ENCODE data around the gene TM4SF20. TPM values are rescaled to one million over a fixed set of nuclear protein-coding genes. Genes with fewer than 3 reads are reported as not detected.
A peak's percentile ranks its signal among the peaks of the same experiment; 100 is the strongest.
"Not testable (repeated sequence)": the region's sequence is repeated elsewhere in the genome, so short reads cannot be mapped to it uniquely, and the experiment has no call there.

TM4SF20 gene
- polyA plus RNA-seq, 3 donors, result not detected

- Histone ChIP-seq H3K4me1 (ENCODE audit: control insufficient read depth in 1 of 2, insufficient read depth in 2 of 2, low read length in 2 of 2) (peaks cover 24 to 25% of the 10 kb centered on the region in 2 donors), H3K4me2 (replicated peaks; ENCODE audit: extremely low read depth, low read length, poor library complexity, severe bottlenecking) (no peak overlapping the region), H3K79me2 (ENCODE audit: insufficient read depth, low read length) (no peaks in the 10 kb centered on the region), H2AFZ (ENCODE audit: insufficient read depth, low read depth, low read length, poor library complexity, severe bottlenecking) (no peak overlapping the region), H3K9me3 (replicated peaks in 1 of 2; ENCODE audit: control insufficient read depth in 1 of 2, insufficient read depth in 1 of 2, low read length in 2 of 2) (no peaks in the 10 kb centered on the region), H3K27ac (ENCODE audit: low read depth in 1 of 2, low read length in 2 of 2) (no peak overlapping the region), H3K9ac (ENCODE audit: insufficient read depth, low read length, poor library complexity, severe bottlenecking) (no peak overlapping the region), H3K36me3 (replicated peaks in 1 of 2; ENCODE audit: control insufficient read depth in 1 of 2, insufficient read depth in 2 of 2, low read length in 2 of 2) (no peaks in the 10 kb centered on the region), H3K27me3 (ENCODE audit: control insufficient read depth in 2 of 2, insufficient read depth in 2 of 2, low read length in 2 of 2) (no peaks in the 10 kb centered on the region), H3K4me3 (replicated peaks in 1 of 3; ENCODE audit: low read depth in 2 of 3, low read length in 3 of 3) (no peak overlapping the region), H4K20me1 (ENCODE audit: insufficient read depth, low read length) (no peaks in the 10 kb centered on the region)
- peaks cover 2 to 7% (median 3%) of the 10 kb centered on the region in 3 donors for H3K27me3 Mint-ChIP-seq (ENCODE audit: low read depth in 3 of 3)
- WGBS (ENCODE audit: insufficient coverage), result no CpG with 5 or more reads among the region's 3 CpGs
- DNase-seq, result no peak
- H3K4me3 Mint-ChIP-seq, result no peak overlapping the region
- H3K4me1 Mint-ChIP-seq, result peaks cover 35% of the 10 kb centered on the region
- H3K9me3 Mint-ChIP-seq, result peaks cover 0 to 2% (median 0%) of the 10 kb centered on the region in 7 donors
- no peak for TF ChIP-seq CTCF (IDR thresholded peaks at IDR 0.05)
- intact Hi-C loops (cut with micrococcal nuclease), result no loop called here
- no peak overlapping the region for H3K27ac Mint-ChIP-seq
- H3K36me3 Mint-ChIP-seq, result peaks cover 0 to 2% of the 10 kb centered on the region in 2 donors
Measured at GRCh38 chr2:227389231-227389630, 10.1 kb upstream of the TM4SF20 start.

DNA sequence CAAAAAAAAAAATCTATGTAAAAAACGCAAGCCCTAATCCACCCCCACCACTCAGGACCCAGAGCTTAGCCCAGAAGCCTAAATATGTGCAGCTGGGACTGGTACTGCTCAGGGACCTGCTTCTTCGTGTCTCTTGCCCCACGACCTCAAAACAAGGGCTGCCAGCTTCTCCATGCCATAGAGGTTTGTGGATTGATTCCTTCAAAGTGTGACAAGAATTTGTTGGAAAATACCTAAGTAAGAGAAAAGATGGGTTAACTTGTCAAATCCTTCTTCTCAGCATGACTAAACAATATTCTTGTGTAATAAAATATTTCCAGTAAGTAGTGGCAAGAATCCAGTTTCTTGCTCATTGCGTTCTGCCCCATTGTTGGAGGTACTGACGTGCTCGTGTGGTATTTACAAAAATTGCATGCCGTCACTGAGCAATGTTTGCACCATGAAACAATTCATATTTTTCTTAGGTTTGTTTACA, 9.5 kb upstream of the TM4SF20 start:
- WGBS (ENCODE audit: insufficient coverage), result 100% methylated on average over 2 of the region's 7 CpGs
- Histone ChIP-seq H3K9me3 (replicated peaks in 1 of 2; ENCODE audit: control insufficient read depth in 1 of 2, insufficient read depth in 1 of 2, low read length in 2 of 2) (no peaks in the 10 kb centered on the region), H3K9ac (ENCODE audit: insufficient read depth, low read length, poor library complexity, severe bottlenecking) (no peak overlapping the region), H3K27ac (ENCODE audit: low read depth in 1 of 2, low read length in 2 of 2) (no peak overlapping the region), H3K36me3 (replicated peaks in 1 of 2; ENCODE audit: control insufficient read depth in 1 of 2, insufficient read depth in 2 of 2, low read length in 2 of 2) (no peaks in the 10 kb centered on the region), H4K20me1 (ENCODE audit: insufficient read depth, low read length) (no peaks in the 10 kb centered on the region), H3K4me2 (replicated peaks; ENCODE audit: extremely low read depth, low read length, poor library complexity, severe bottlenecking) (no peak overlapping the region), H3K79me2 (ENCODE audit: insufficient read depth, low read length) (no peaks in the 10 kb centered on the region), H2AFZ (ENCODE audit: insufficient read depth, low read depth, low read length, poor library complexity, severe bottlenecking) (no peak overlapping the region), H3K4me3 (replicated peaks in 1 of 3; ENCODE audit: low read depth in 2 of 3, low read length in 3 of 3) (no peak overlapping the region), H3K4me1 (ENCODE audit: control insufficient read depth in 1 of 2, insufficient read depth in 2 of 2, low read length in 2 of 2) (peaks cover 22 to 23% of the 10 kb centered on the region in 2 donors), H3K27me3 (ENCODE audit: control insufficient read depth in 2 of 2, insufficient read depth in 2 of 2, low read length in 2 of 2) (no peaks in the 10 kb centered on the region)
- peak; percentile 41 to 58 (median 48) for DNase-seq
- TF ChIP-seq CTCF (IDR thresholded peaks at IDR 0.05), result no peak
- intact Hi-C loops (cut with micrococcal nuclease), result no loop called here
- peaks cover 2 to 7% (median 3%) of the 10 kb centered on the region in 3 donors for H3K27me3 Mint-ChIP-seq (ENCODE audit: low read depth in 3 of 3)
- peaks cover 0 to 2% (median 0%) of the 10 kb centered on the region in 7 donors for H3K9me3 Mint-ChIP-seq
- H3K4me3 Mint-ChIP-seq, result no peak overlapping the region
- peak overlapping the region in 6 of 7 donors; percentile 8 to 93 (median 86) for H3K27ac Mint-ChIP-seq
- peaks cover 0 to 2% of the 10 kb centered on the region in 2 donors for H3K36me3 Mint-ChIP-seq
- H3K4me1 Mint-ChIP-seq, result peaks cover 33% of the 10 kb centered on the region

DNA sequence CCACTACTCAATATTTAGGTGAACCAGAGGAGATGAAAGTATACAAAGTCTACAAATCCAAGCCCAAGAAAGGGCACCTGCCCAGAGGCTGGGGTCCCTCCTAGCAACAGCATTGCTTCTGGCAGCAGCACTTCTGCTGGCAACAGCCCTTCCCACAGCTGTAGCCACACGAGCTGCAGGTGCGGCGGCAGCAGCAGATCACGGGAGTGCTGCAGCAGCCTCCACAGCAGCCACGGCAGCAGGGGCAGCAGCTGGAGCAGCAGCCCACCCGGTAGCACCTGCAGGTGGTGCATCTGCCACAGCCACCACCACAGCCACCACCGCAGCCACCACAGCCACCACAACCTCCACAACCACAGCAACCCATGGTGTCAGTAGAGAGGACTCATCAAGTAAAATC, 8.5 kb upstream of the TM4SF20 start, which contains the start of gene SCYGR1:
TSS of gene SCYGR1 (minus strand) at position 367 of the 400 bp plus-strand sequence. CDS start at position 367, 0 bp downstream.
- H3K27me3 Mint-ChIP-seq (ENCODE audit: low read depth in 3 of 3); H3K4me2 ChIP-seq (replicated peaks; ENCODE audit: extremely low read depth, low read length, poor library complexity, severe bottlenecking); intact Hi-C loops (cut with micrococcal nuclease): not testable (repeated sequence)

More for the DNA sequence above, 8.5 kb upstream of the TM4SF20 start, which contains the start of gene SCYGR1:
- peaks cover 27% of the 10 kb centered on the region for H3K4me1 Mint-ChIP-seq
- not testable (repeated sequence) for H3K4me3 ChIP-seq (replicated peaks in 1 of 3; ENCODE audit: low read depth in 2 of 3, low read length in 3 of 3); H3K9me3 ChIP-seq (replicated peaks in 1 of 2; ENCODE audit: control insufficient read depth in 1 of 2, insufficient read depth in 1 of 2, low read length in 2 of 2); H4K20me1 ChIP-seq (ENCODE audit: insufficient read depth, low read length); DNase-seq; H2AFZ ChIP-seq (ENCODE audit: insufficient read depth, low read depth, low read length, poor library complexity, severe bottlenecking); H3K36me3 Mint-ChIP-seq; H3K4me3 Mint-ChIP-seq; H3K9me3 Mint-ChIP-seq; H3K27ac ChIP-seq (ENCODE audit: low read depth in 1 of 2, low read length in 2 of 2); H3K36me3 ChIP-seq (replicated peaks in 1 of 2; ENCODE audit: control insufficient read depth in 1 of 2, insufficient read depth in 2 of 2, low read length in 2 of 2); H3K9ac ChIP-seq (ENCODE audit: insufficient read depth, low read length, poor library complexity, severe bottlenecking); H3K79me2 ChIP-seq (ENCODE audit: insufficient read depth, low read length); H3K27me3 ChIP-seq (ENCODE audit: control insufficient read depth in 2 of 2, insufficient read depth in 2 of 2, low read length in 2 of 2)
- H3K27ac Mint-ChIP-seq, result peak within 1 kb of the TSS; percentile 8 to 93 (median 84)
- WGBS (ENCODE audit: insufficient coverage), result 74% methylated on average over 6 of the region's 7 CpGs
- H3K4me1 ChIP-seq (ENCODE audit: control insufficient read depth in 1 of 2, insufficient read depth in 2 of 2, low read length in 2 of 2), result peaks cover 19 to 22% of the 10 kb centered on the region in 2 donors
